ENCODE data around the gene MAP3K3. TPM values are rescaled to one million over a fixed set of nuclear protein-coding genes. Genes with fewer than 3 reads are reported as not detected.
A peak's percentile ranks its signal among the peaks of the same experiment; 100 is the strongest.

MAP3K3 gene
- polyA plus RNA-seq, 2 of the 4 experiments (the other 2 are of a cell fraction) = 10.8 to 11.2 TPM

DNA sequence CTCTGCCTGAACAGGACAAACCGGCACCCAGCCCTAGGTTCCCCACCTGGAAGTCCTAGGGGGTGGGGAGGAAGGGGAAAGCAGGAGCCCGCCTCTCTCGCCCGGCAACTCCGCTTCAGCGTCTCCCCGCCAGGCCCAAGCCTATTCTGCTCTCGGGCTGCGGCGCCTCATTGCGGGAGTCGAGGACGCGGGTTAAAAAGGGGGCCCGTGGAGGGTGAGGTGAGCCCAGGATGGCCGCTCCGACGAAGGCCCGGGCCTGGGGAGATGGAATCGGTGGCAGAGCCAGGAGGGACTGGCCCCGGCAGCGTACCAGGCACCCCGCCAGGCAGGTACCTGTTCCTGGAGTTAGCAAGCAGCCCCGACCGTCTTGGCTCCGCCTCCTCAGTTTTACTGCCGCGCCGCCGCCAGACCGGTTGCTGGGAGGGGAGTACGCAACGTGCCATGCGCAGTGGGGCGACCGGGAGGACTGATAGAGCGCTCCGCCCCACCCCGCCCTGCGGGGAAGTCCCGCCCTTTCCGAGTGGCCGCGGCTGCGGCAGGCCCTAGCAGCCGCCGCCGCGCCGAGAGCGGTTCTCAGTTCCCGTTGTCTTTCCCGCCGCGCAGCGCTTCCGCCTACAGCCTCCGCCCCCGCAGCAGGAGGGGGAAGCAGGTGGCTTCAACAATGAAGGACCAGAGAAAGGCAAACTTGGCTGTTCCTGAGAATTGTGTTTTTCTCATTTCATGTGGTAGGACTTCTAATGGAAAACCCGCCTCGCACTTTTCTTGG is 119.4 kb downstream of the MAP3K3 start, which contains the start of gene STRADA (continued):
- TF ChIP-seq RNF2 (IDR thresholded peaks at IDR 0.05; ENCODE audit: borderline replicate concordance, low read depth) (no peak), HOXB5 (CRISPR knock-in tag; IDR thresholded peaks at IDR 0.05) (no peak), ESRRA (IDR thresholded peaks at IDR 0.05; ENCODE audit: borderline replicate concordance, low read length) (no peak), FOSL2 (IDR thresholded peaks at IDR 0.05) (no peak), FOSL2 (CRISPR knock-in tag; IDR thresholded peaks at IDR 0.05) (no peak), ZC3H11A (IDR thresholded peaks at IDR 0.05) (no peak), FOXS1 (CRISPR knock-in tag; IDR thresholded peaks at IDR 0.05) (peak; percentile 27; the same call in 1 of the 2 replicates), MYC (IDR thresholded peaks at IDR 0.05; ENCODE audit: borderline replicate concordance, low read length) (no peak), CHD2 (IDR thresholded peaks at IDR 0.05; ENCODE audit: low read length, partially characterized antibody) (no peak), SMC3 (IDR thresholded peaks at IDR 0.05) (no peak), RCOR1 (IDR thresholded peaks at IDR 0.05; ENCODE audit: low read depth, low read length) (no peak), ZNF302 (CRISPR knock-in tag; IDR thresholded peaks at IDR 0.05) (no peak), NPAS2 (CRISPR knock-in tag; IDR thresholded peaks at IDR 0.05; ENCODE audit: borderline replicate concordance) (no peak), TFCP2L1 (CRISPR knock-in tag; IDR thresholded peaks at IDR 0.05) (peak; percentile 60; the same call in 1 of the 2 replicates), RAD21 (conservative IDR thresholded peaks at IDR 0.05 in 1 of 2, IDR thresholded peaks at IDR 0.05 in 1 of 2) (no peak; a peak in 1 of 5 replicates), POLR2A (IDR thresholded peaks at IDR 0.05; ENCODE audit: low read length) (peak; percentile 79), TP53 (CRISPR knock-in tag; IDR thresholded peaks at IDR 0.05) (peak; percentile 60; the same call in 1 of the 2 replicates), BHLHE40 (IDR thresholded peaks at IDR 0.05; ENCODE audit: low read depth, low read length) (no peak), RARB (CRISPR knock-in tag; IDR thresholded peaks at IDR 0.05) (no peak; the same call in 1 of the 2 replicates), HDAC2 (IDR thresholded peaks at IDR 0.05) (no peak), PHF8 (IDR thresholded peaks at IDR 0.05; ENCODE audit: borderline replicate concordance, low read depth) (peak; percentile 84), HOXB13 (CRISPR knock-in tag; IDR thresholded peaks at IDR 0.05; ENCODE audit: low read depth) (no peak), SREBF2 (IDR thresholded peaks at IDR 0.05) (no peak), MAZ (IDR thresholded peaks at IDR 0.05; ENCODE audit: borderline replicate concordance, low read depth, low read length) (peak; percentile 62; the same call in 1 of the 2 replicates), GATA3 (IDR thresholded peaks at IDR 0.05; ENCODE audit: borderline replicate concordance) (0 out of 2 replicates have a peak, but pooled peaks have one; percentile 17), HOXA7 (CRISPR knock-in tag; IDR thresholded peaks at IDR 0.05) (peak; percentile 92), CEBPB (IDR thresholded peaks at IDR 0.05) (no peak), POLR2AphosphoS2 (conservative IDR thresholded peaks at IDR 0.05; ENCODE audit: low read length) (no peak)
- TF ChIP-seq, protein P1, sequence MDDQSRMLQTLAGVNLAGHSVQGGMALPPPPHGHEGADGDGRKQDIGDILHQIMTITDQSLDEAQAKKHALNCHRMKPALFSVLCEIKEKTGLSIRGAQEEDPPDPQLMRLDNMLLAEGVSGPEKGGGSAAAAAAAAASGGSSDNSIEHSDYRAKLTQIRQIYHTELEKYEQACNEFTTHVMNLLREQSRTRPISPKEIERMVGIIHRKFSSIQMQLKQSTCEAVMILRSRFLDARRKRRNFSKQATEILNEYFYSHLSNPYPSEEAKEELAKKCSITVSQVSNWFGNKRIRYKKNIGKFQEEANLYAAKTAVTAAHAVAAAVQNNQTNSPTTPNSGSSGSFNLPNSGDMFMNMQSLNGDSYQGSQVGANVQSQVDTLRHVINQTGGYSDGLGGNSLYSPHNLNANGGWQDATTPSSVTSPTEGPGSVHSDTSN (IDR thresholded peaks at IDR 0.05) = peak; percentile 32
- TF ChIP-seq, protein P2, sequence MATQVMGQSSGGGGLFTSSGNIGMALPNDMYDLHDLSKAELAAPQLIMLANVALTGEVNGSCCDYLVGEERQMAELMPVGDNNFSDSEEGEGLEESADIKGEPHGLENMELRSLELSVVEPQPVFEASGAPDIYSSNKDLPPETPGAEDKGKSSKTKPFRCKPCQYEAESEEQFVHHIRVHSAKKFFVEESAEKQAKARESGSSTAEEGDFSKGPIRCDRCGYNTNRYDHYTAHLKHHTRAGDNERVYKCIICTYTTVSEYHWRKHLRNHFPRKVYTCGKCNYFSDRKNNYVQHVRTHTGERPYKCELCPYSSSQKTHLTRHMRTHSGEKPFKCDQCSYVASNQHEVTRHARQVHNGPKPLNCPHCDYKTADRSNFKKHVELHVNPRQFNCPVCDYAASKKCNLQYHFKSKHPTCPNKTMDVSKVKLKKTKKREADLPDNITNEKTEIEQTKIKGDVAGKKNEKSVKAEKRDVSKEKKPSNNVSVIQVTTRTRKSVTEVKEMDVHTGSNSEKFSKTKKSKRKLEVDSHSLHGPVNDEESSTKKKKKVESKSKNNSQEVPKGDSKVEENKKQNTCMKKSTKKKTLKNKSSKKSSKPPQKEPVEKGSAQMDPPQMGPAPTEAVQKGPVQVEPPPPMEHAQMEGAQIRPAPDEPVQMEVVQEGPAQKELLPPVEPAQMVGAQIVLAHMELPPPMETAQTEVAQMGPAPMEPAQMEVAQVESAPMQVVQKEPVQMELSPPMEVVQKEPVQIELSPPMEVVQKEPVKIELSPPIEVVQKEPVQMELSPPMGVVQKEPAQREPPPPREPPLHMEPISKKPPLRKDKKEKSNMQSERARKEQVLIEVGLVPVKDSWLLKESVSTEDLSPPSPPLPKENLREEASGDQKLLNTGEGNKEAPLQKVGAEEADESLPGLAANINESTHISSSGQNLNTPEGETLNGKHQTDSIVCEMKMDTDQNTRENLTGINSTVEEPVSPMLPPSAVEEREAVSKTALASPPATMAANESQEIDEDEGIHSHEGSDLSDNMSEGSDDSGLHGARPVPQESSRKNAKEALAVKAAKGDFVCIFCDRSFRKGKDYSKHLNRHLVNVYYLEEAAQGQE (IDR thresholded peaks at IDR 0.05) = no peak
- TF ChIP-seq, protein P3, sequence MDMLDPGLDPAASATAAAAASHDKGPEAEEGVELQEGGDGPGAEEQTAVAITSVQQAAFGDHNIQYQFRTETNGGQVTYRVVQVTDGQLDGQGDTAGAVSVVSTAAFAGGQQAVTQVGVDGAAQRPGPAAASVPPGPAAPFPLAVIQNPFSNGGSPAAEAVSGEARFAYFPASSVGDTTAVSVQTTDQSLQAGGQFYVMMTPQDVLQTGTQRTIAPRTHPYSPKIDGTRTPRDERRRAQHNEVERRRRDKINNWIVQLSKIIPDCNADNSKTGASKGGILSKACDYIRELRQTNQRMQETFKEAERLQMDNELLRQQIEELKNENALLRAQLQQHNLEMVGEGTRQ (IDR thresholded peaks at IDR 0.05) = no peak
- TF ChIP-seq, protein P4, sequence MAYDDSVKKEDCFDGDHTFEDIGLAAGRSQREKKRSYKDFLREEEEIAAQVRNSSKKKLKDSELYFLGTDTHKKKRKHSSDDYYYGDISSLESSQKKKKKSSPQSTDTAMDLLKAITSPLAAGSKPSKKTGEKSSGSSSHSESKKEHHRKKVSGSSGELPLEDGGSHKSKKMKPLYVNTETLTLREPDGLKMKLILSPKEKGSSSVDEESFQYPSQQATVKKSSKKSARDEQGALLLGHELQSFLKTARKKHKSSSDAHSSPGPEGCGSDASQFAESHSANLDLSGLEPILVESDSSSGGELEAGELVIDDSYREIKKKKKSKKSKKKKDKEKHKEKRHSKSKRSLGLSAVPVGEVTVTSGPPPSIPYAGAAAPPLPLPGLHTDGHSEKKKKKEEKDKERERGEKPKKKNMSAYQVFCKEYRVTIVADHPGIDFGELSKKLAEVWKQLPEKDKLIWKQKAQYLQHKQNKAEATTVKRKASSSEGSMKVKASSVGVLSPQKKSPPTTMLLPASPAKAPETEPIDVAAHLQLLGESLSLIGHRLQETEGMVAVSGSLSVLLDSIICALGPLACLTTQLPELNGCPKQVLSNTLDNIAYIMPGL (CRISPR knock-in tag; IDR thresholded peaks at IDR 0.05; ENCODE audit: borderline replicate concordance) = no peak
- TF ChIP-seq, protein P5, sequence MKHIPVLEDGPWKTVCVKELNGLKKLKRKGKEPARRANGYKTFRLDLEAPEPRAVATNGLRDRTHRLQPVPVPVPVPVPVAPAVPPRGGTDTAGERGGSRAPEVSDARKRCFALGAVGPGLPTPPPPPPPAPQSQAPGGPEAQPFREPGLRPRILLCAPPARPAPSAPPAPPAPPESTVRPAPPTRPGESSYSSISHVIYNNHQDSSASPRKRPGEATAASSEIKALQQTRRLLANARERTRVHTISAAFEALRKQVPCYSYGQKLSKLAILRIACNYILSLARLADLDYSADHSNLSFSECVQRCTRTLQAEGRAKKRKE (CRISPR knock-in tag; IDR thresholded peaks at IDR 0.05; ENCODE audit: low read depth) = 0 out of 2 replicates have a peak, but pooled peaks have one; percentile 33

Measured in A549 (cell line).